Adipocyte (in vitro differentiated cells): ENCODE measurements around the gene ELMO2.

Experiments
- DNase-seq: peaks from one replicate; pipeline ENCODE4 v3.0.0-alpha.2; 2015; ENCODE audit warnings: low read depth
- H3K27me3 ChIP-seq: replicated peaks from 2 replicates; pipeline ENCODE4 v1.7.0; 2013; ENCODE audit warnings: mild to moderate bottlenecking, low read length, moderate library complexity; ENCODE audit not compliant: control insufficient read depth, insufficient read depth
- H3K36me3 ChIP-seq: 2 replicates; pipeline ENCODE4 v1.7.0; 2013; ENCODE audit warnings: low read length, mild to moderate bottlenecking, moderate library complexity; ENCODE audit not compliant: control insufficient read depth, insufficient read depth, severe bottlenecking
- H3K4me1 ChIP-seq: 2 replicates; pipeline ENCODE4 v1.7.0; 2013; ENCODE audit warnings: mild to moderate bottlenecking, low read length, moderate library complexity; ENCODE audit not compliant: control insufficient read depth, insufficient read depth
- H3K4me3 ChIP-seq: 2 replicates; pipeline ENCODE4 v1.7.0; 2013; ENCODE audit warnings: mild to moderate bottlenecking, low read length, moderate library complexity
- H3K9ac ChIP-seq: 2 replicates; pipeline ENCODE4 v1.7.0; 2013; ENCODE audit warnings: mild to moderate bottlenecking, low read length, moderate library complexity
- H3K9me3 ChIP-seq: 2 replicates; pipeline ENCODE4 v1.7.0; 2013; ENCODE audit warnings: mild to moderate bottlenecking, low read length, moderate library complexity; ENCODE audit not compliant: control insufficient read depth

ELMO2 gene

DNA sequence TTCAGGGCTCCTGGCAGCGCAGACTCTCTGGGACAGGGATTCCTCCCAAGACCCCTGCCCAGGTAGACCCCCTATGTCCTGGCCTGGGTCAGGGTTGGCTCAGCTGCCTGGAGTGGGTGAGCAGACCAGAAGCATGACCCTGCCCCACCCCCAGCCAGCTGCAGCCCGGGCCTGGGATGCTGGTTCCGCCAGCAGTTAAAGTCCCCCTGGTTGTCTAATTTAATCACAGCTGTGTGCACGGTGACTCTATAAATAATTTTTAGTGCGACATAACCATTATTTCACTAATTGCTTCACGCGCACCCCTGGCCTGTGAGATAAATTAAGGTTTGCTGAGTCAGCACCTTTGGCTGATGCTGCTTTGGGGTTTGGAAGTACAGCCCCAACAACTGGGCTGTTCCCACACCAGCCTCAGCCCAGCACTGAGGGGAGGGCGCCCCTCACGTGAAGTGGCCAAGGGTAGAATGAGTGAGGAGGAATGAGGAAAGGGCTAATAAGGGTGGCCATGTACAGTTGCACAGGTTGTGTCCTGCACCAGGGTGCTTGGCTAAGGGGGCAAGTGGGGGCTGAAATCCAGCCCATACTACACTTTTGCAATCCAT is 72.0 kb downstream of the ELMO2 start:
- peaks cover 78% of the 10 kb centered on the region for H3K27me3 ChIP-seq
- H3K36me3 ChIP-seq: no peaks in the 10 kb centered on the region
- H3K9ac ChIP-seq: no peak overlapping the region
- no peaks in the 10 kb centered on the region for H3K9me3 ChIP-seq
- no peaks in the 10 kb centered on the region for H3K4me1 ChIP-seq
- DNase-seq: no peak
- no peak overlapping the region for H3K4me3 ChIP-seq

DNA sequence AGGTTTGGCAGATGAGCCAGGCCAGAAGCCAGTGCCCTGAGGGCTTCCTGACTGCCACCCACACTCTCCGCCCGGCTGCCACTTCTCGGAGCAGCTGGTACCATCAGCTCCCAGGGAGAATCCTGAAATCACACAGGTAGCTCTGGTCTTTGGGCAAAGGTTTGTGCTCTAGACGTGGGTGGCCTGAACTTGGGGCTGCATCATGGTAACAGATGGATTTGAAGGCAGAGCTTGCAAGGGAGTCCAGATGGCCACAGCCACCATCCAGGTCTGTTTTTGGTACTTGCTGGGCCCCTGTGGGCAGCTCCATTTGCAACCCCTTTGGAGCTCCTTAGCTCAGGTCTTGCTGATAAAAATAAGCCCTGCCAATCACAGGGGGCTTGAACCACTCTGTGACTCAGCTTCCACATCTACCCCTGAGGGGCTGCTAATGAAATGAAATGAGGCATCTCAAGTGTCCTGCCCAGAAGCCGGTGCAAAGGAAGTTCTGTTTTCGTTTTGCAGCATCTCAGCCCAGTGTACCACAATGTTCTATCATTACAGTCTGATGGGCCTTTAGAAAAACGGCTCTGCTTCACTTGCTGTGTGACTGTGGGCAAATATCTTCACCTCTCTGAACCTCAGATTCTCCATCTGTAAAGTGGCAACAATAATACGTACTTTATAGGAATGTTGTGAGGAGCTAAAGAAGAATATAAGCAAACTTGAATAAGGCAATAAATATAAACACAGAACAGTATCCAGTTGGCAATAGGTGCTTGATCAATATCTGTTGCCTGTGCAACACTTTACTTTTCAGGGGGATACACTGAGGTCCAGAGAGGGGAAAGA is 73.0 kb downstream of the ELMO2 start:
- Histone ChIP-seq H3K9me3 (no peaks in the 10 kb centered on the region), H3K27me3 (peaks cover 73% of the 10 kb centered on the region), H3K4me1 (no peaks in the 10 kb centered on the region), H3K4me3 (no peak overlapping the region), H3K36me3 (no peaks in the 10 kb centered on the region), H3K9ac (no peak overlapping the region)
- DNase-seq: no peak

DNA sequence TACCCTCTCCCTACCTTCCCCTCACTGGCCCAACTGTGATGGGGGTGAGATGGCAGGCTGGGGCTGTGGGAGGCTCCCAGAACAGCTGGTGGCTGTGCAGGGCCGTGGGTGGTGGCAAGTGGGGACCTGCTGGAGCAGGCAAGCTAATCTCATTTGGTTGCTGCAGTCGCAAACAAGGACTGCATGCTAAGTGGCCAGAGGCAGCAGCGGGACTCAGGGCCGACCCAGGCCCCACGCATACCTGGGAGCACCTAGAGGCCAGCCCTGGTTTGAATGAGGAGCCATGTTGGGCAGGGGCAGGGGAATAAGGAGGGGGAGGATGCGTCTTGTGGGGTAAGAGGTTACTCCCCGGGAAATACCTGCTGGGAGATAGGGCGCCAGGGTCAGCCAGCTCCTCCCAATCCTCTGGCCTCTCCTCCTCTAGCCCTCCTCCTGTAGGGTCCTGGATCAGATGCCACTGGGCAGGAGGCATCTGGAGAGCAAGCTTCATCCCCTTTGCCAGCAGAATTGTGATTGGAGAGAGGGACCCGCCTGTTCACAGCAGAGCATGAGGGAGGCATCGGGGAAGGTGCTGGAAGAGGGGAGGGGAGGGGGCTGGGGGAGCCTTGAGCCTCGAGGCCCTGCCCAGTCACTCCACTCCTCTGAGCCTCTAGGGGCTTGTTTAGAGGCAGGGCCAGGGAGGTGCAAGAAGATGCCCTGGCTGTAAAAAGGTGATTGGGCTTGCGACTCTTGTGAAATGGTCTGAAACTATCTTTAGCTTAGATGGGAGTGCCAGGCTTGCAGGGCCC is 73.8 kb downstream of the ELMO2 start:
- no peak for DNase-seq
- no peak overlapping the region for H3K9ac ChIP-seq
- H3K4me3 ChIP-seq: no peak overlapping the region
- no peaks in the 10 kb centered on the region for H3K9me3 ChIP-seq
- H3K4me1 ChIP-seq: no peaks in the 10 kb centered on the region
- peaks cover 70% of the 10 kb centered on the region for H3K27me3 ChIP-seq
- no peaks in the 10 kb centered on the region for H3K36me3 ChIP-seq

DNA sequence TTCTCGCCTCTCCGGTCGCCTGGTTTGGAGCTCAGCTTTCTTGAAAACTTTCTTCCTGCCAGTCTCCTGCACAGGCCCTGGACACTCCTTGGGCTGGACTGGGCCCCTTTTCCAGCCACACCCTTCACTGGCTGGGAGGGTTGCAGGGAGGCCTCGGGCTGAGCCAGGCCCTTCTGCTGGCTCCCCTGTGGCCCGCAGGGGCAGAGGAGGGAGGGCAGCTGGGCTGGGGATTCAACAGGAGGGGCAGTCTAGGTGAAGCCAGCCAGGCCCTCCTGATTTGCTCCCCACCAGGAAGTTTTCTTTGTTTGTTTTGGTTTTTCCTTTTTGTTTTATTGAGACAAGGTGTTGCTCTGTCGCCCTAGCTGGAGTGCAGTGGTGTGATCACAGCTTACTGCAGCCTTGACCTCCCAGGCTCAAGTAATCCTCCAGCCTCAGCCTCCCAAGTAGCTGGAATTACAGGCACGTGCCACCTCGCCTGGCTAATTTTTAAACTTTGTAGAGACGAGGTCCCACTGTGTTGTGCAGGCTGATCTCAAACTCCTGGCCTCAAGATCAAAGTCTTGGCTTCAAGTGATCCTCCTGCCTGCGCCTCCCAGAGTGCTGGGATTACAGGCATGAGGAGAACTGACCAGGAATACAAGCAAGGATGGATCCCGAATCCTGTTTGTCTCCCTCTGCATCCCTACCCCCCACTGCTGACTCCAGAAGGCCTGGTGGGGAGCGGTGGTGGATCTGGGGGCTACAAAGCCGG is 74.6 kb downstream of the ELMO2 start:
- H3K4me3 ChIP-seq: no peak overlapping the region
- no peak for DNase-seq
- H3K9me3 ChIP-seq: no peaks in the 10 kb centered on the region
- peaks cover 71% of the 10 kb centered on the region for H3K27me3 ChIP-seq
- no peaks in the 10 kb centered on the region for H3K36me3 ChIP-seq
- no peak overlapping the region for H3K9ac ChIP-seq
- no peaks in the 10 kb centered on the region for H3K4me1 ChIP-seq

DNA sequence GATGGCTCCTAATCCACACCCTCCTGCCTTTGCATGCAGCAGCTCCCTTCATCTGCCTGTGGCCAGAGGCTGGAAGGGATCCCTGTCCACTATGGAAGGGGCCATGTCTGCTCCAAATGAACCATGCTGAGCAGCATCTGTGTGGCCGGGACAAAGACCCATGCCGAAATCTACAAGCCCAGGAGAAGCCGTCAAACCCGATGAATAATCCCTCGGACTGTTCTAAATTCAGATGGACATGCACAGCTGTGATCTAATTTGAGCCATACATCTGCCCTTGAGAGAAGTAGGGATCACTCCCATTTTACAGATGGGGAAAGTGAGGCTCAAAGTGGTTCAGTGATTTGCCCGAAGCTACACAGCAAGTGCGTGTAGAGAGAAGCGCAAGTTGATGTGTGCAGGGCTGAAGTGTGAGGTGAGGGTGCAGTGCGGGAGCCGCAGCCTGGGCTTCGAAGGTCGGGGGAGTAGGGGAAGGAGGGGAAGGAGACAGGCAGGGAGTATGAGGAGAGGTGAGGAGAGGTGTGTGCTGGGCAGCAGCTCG is 75.5 kb downstream of the ELMO2 start:
- H3K36me3 ChIP-seq: no peaks in the 10 kb centered on the region
- peaks cover 71% of the 10 kb centered on the region for H3K27me3 ChIP-seq
- no peak overlapping the region for H3K4me3 ChIP-seq
- H3K9me3 ChIP-seq: no peaks in the 10 kb centered on the region
- no peak overlapping the region for H3K9ac ChIP-seq
- DNase-seq: no peak
- no peaks in the 10 kb centered on the region for H3K4me1 ChIP-seq

DNA sequence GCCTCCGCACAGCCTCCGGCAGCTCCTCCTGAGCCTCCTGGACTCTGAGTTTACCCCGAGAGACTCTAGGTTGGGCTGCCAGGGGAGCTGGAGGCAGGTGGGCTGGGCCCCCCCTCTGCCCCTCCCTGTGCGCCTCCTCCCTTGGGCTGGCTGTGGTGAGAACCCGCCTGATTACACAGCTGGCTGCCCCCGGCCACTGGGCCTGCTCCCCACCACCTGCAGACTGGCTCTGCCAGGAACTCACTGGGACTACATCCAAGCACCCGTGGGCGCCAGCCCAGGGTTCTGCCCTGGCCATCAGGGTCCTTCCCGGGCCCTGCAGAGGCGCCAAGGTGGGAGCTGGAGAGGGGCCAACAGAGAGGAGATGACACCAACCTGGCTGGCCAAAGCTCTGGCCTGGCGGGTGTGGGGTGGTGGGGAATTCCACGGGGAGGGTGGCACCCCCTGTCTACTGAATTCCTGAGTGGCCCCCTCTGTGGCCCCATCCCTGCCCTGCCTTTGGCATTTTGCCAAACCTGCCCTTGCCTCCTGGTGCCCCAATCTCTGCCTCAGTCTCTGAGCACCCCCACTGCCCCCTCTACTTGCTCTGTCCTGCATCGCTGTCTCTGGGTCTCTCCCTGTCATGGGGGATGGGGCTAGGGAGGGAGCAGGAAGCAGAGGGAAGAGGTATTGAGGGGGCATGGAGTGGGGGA is 76.2 kb downstream of the ELMO2 start:
- H3K4me1 ChIP-seq: no peaks in the 10 kb centered on the region
- DNase-seq: no peak

DNA sequence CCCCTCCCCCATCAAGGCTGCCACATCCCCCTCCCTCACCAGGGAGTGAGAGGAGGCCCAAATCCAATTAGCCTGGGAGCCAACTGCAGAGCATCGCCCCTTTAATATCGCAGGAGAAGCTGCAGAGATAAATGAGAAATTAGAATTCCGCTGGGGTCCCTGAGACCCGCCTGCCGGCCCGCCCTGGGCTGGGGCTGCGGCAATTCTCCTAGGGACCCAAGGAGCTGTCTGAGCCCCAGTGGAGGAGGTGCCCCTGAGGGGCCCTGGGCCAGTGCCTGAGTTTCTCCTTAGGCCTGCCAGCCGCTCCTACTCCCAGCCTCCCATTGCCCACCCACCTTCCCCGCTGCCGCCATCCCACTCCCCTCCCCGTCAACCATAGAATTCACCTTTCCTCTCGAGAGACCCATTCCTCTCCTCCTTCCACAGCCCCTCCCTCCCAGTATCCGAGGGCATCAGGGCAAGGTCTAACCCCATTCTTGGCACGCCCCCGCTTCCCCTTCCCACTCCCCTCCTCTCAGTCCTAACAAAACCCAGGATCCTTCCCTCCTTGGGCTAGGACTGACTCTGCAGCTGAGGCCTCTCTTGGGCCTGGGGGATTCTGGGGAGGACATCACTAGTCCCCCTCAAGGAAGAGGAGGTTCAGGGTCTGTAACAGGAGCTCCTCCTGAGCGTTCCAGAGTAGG is 78.1 kb downstream of the ELMO2 start:
- no peaks in the 10 kb centered on the region for H3K36me3 ChIP-seq
- H3K4me3 ChIP-seq: no peak overlapping the region
- no peak for DNase-seq
- H3K9me3 ChIP-seq: no peaks in the 10 kb centered on the region
- H3K4me1 ChIP-seq: no peaks in the 10 kb centered on the region
- peaks cover 66% of the 10 kb centered on the region for H3K27me3 ChIP-seq
- H3K9ac ChIP-seq: no peak overlapping the region

More for the DNA sequence above, 76.2 kb downstream of the ELMO2 start:
- no peak overlapping the region for H3K9ac ChIP-seq
- H3K36me3 ChIP-seq: no peaks in the 10 kb centered on the region
- H3K9me3 ChIP-seq: no peaks in the 10 kb centered on the region
- peaks cover 73% of the 10 kb centered on the region for H3K27me3 ChIP-seq
- H3K4me3 ChIP-seq: no peak overlapping the region

DNA sequence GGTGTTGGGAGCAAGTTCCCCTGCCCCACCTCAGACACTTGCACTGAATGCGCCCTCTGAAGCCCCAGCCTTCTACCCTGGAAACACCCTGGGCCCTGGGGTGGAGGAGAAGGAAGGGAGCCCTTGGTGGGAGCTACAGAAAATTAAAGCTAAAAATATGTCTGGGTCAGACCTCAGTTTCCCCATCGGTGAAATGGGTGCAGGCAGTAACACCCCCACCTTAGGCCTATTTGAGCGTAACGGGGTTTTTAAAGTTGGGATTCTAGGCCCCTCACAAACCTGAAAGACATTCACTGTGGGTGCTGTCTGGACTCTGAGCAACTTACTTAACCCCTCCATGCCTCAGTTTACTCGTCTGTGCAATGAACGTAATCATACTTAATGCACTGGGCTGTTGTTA is 78.9 kb downstream of the ELMO2 start:
- H3K4me1 ChIP-seq: no peaks in the 10 kb centered on the region

DNA sequence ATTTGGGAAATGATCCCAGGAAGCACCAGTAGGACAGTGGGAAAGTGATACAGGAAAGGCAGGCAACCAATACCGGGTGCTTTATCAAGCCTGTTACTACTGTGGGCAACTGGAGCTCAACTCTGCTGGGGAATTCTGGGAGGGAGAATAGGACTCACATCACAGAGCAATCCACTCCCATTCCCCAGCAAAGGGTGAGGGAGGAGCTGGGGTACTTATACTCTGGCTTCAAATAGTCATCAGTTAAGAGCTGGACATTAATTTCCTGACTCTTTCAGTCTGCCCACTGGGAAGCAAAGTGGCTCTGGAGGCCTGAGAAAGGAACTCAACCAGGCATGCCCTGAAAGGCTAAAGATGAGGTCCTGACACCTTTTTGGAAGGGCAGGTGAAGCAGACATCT is 80.6 kb downstream of the ELMO2 start:
- Histone ChIP-seq H3K4me3 (no peak overlapping the region), H3K9ac (no peak overlapping the region), H3K36me3 (no peaks in the 10 kb centered on the region), H3K27me3 (peaks cover 68% of the 10 kb centered on the region), H3K9me3 (no peaks in the 10 kb centered on the region), H3K4me1 (no peaks in the 10 kb centered on the region)
- no peak for DNase-seq

More for the DNA sequence above, 78.9 kb downstream of the ELMO2 start:
- Histone ChIP-seq H3K4me3 (no peak overlapping the region), H3K36me3 (no peaks in the 10 kb centered on the region), H3K9ac (no peak overlapping the region), H3K27me3 (peaks cover 67% of the 10 kb centered on the region), H3K9me3 (no peaks in the 10 kb centered on the region)
- no peak for DNase-seq
